ENCODE measurements around the gene MDGA2. TPM values are rescaled to one million over a fixed set of nuclear protein-coding genes. Genes with fewer than 3 reads are reported as not detected.
A peak's percentile ranks its signal among the peaks of the same experiment; 100 is the strongest.

MDGA2 gene
- total and polyA plus RNA-seq, 8 donors, result not detected

DNA sequence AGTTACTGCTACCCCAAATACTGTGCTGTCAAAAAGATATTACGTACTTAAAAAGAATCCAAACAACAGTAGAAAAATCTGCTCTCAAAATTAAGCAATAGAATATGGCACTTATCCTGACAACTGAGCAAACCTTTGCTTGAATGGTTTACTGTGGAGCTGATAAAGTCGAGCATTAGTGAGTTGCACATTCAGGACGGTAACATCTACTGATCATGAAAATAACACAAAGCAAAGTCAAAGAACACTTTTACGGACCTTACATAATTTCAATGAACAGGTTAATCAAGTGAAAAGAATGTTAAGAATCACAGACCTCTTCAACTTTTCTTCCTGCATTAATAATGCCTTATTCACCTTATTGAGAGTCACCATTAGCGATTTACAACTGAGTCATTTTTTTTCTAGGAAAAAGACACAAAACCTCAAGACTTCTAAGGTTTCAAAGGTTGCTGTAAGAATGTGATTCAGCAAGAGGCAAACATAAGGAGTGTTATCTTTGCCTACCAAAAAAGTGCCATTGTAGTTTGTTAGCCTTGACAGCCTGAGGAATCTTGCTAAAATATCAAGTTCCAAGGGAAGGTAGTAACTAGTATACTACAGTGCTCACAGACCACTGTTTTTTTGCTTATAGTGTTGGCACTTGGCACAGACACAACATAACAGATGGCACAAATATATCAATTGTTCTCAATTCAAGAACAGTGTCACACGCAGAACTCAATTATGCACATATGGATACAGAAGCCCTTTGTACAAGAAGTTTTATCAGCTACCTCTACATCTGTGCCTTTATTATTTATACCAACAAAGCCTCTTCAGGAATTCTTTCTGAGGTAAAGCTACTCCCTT lies 689.6 kb downstream of the MDGA2 start:
- H3K27ac ChIP-seq, result no peak overlapping the region
- no peaks in the 10 kb centered on the region for H3K36me3 ChIP-seq
- DNase-seq (no peak), ATAC-seq (no peak), FAIRE-seq (no peak)
- intact Hi-C loops (cut with DNase I), result no loop called here
- no peaks in the 10 kb centered on the region for H3K9me3 ChIP-seq
- 34 to 42% methylated on average over 6 of the region's 6 CpGs for WGBS, 2 donors
- no peaks in the 10 kb centered on the region for H3K4me1 ChIP-seq
- H3K27me3 ChIP-seq, result no peaks in the 10 kb centered on the region
- TF ChIP-seq, protein P1, sequence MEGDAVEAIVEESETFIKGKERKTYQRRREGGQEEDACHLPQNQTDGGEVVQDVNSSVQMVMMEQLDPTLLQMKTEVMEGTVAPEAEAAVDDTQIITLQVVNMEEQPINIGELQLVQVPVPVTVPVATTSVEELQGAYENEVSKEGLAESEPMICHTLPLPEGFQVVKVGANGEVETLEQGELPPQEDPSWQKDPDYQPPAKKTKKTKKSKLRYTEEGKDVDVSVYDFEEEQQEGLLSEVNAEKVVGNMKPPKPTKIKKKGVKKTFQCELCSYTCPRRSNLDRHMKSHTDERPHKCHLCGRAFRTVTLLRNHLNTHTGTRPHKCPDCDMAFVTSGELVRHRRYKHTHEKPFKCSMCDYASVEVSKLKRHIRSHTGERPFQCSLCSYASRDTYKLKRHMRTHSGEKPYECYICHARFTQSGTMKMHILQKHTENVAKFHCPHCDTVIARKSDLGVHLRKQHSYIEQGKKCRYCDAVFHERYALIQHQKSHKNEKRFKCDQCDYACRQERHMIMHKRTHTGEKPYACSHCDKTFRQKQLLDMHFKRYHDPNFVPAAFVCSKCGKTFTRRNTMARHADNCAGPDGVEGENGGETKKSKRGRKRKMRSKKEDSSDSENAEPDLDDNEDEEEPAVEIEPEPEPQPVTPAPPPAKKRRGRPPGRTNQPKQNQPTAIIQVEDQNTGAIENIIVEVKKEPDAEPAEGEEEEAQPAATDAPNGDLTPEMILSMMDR (IDR thresholded peaks at IDR 0.05), result no peak
- H3K4me3 ChIP-seq, result no peak overlapping the region

DNA sequence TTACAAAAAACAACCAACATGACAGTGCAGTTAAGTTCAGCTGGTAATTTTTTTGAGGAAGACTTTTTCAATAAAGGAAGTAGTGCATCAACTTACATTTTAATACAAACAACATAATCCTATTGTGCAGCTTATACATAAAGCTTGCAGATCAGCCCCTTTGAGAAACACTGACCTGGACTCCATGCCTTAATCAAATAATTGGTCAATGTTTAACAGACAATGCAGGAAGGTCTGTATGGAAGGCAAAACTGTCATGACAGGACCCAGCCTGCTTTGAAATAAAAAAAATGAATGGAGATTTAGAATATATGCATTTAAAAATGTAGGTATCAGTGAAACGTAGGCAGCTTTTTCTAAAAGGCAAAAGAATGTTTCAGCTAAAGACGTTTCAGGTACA lies 702.1 kb downstream of the MDGA2 start:
- FAIRE-seq, result no peak
- TF ChIP-seq, protein P1 (IDR thresholded peaks at IDR 0.05), result no peak
- ATAC-seq, result no peak

DNA sequence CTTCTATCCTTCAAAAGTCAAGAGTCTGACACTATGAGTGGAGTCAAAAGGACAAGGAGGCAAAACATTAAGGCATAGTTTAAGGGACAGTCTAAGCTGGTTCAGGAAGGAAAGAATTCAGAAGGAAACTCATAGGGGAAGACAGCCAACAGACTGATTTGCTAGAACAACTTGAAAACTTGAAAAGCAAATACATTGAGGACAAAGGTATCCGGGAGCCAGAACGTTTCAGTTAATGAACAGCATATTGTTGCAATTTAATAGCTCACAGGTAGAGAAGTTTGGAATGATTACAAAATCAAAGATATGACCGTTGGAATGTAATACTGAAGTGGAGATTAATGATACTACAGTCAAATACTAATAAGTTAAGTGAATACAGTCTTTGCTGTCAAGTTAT lies 711.0 kb downstream of the MDGA2 start:
- FAIRE-seq (no peak), DNase-seq (no peak), ATAC-seq (peak in 3 of 4 donors; percentile 42 to 78 (median 61))
- Histone ChIP-seq H3K27ac (no peak overlapping the region), H3K36me3 (no peaks in the 10 kb centered on the region), H3K9me3 (no peaks in the 10 kb centered on the region), H3K27me3 (no peaks in the 10 kb centered on the region), H3K4me1 (no peaks in the 10 kb centered on the region), H3K4me3 (no peak overlapping the region)
- TF ChIP-seq, protein P1 (IDR thresholded peaks at IDR 0.05), result no peak
- WGBS, 2 donors, result 9 to 10% methylated on average over 3 of the region's 3 CpGs
- intact Hi-C loops (cut with DNase I), result no loop called here

More for the DNA sequence above, 702.1 kb downstream of the MDGA2 start:
- Histone ChIP-seq H3K4me3 (no peak overlapping the region), H3K27ac (no peak overlapping the region), H3K27me3 (no peaks in the 10 kb centered on the region), H3K36me3 (no peaks in the 10 kb centered on the region), H3K4me1 (no peaks in the 10 kb centered on the region), H3K9me3 (no peaks in the 10 kb centered on the region)
- WGBS, 2 donors, result 25 to 26% methylated on average over 2 of the region's 2 CpGs
- no peak for DNase-seq
- intact Hi-C loops (cut with DNase I), result no loop called here

DNA sequence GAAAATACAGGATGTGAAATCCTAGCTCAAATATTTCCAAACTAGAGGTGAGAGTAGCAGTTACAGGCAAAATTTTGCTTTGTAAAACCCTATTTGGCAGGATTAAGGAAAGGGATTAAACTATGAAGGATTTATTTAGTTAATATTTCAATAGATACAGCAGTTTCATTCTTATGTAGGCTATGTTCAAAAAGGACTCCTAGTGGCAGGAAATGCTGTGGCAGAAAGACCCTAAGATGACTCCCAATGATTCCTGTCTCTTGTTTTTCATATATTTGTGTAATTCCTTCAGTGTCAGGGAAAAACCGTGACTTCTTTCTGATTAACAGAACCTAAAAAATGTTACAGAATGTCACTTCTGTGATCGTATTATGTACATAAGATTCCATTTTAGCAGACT lies 724.3 kb downstream of the MDGA2 start:
- H3K27ac ChIP-seq, result no peak overlapping the region
- no peak for DNase-seq
- H3K9me3 ChIP-seq, result no peaks in the 10 kb centered on the region
- no peaks in the 10 kb centered on the region for H3K36me3 ChIP-seq
- TF ChIP-seq, protein P1 (IDR thresholded peaks at IDR 0.05), result no peak
- no peak overlapping the region for H3K4me3 ChIP-seq
- H3K4me1 ChIP-seq, result no peaks in the 10 kb centered on the region
- FAIRE-seq, result no peak
- WGBS, 2 donors, result 66 to 85% methylated on average over 2 of the region's 2 CpGs
- ATAC-seq, result no peak
- H3K27me3 ChIP-seq, result no peaks in the 10 kb centered on the region
- intact Hi-C loops (cut with DNase I), result no loop called here

DNA sequence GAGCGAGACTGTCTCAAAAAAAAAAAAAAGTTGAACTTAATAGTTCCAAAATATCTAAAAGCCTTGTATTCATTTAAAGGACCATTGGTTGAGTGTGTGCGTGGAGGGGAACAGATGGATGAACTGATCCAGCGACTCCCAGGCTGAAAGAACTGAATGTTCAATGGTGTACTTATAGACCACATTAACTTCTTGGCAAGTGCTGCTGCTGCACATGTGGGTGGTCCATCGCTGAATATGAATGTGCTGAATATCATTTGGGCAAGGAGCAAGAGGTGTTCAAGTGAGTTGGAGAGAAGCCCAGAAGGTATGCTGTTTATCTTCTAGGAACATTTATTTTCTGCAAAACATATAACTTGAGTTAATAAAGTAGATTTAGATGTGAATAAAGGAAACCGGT lies 734.8 kb downstream of the MDGA2 start:
- H3K27ac ChIP-seq, result no peak overlapping the region
- DNase-seq, result no peak
- no peaks in the 10 kb centered on the region for H3K36me3 ChIP-seq
- H3K27me3 ChIP-seq, result no peaks in the 10 kb centered on the region
- no peaks in the 10 kb centered on the region for H3K4me1 ChIP-seq
- intact Hi-C loops (cut with DNase I), result no loop called here
- ATAC-seq, result no peak
- H3K4me3 ChIP-seq, result no peak overlapping the region
- WGBS, 2 donors, result 67 to 70% methylated on average over 5 of the region's 5 CpGs
- FAIRE-seq, result no peak
- TF ChIP-seq, protein P1 (IDR thresholded peaks at IDR 0.05), result no peak
- H3K9me3 ChIP-seq, result no peaks in the 10 kb centered on the region
